Measurements from ENCODE around the gene ELF3. TPM values are rescaled to one million over a fixed set of nuclear protein-coding genes. Genes with fewer than 3 reads are reported as not detected.

Gene ELF3
- total and polyA plus RNA-seq, 2 of the 13 experiments (the other 11 are each of a cell fraction or from before 2014, with no cell fraction given), result 11.5 to 55.1 TPM

DNA sequence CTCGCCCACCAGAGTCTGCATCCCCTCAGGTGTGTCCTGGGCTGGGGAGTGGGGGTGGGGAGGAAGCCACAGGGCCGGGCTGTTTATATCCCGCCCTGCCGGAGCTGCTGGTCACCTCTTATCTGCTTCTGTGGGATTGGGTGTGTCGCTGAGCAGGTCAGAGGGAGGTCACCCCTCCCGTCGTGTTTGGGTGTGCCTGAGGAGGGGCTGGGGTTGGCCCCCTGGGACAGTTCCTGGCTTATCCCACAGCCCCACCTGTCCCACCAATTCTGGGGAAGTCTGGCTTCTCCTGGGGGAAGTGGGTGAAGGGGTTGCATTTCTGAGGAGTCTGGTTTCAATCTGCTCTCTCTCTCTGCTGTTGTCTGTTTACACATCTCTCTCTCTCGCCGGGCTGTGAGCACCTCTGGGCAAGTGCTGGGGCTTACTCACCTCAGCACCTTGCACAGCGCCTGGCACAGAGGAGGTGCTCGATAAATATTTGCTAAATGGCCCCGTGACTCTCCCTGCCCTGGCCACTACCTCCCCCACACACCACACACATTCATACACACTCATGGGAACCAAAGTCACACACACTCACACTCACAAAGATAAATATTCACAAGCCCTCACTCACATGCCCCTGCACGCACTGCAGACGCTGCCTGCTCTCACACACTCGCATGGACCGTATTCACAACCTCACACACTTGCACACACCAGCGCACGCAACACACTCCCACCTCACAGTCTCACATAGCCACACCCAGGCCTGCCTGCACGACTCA lies 8.3 kb downstream of the ELF3 start (continued):
- TF ChIP-seq SMARCE1 (IDR thresholded peaks at IDR 0.05; ENCODE audit: borderline replicate concordance) (no peak), CREM (IDR thresholded peaks at IDR 0.05) (peak; percentile 38), CREM (CRISPR knock-in tag; IDR thresholded peaks at IDR 0.05) (no peak), KAT8 (CRISPR knock-in tag; IDR thresholded peaks at IDR 0.05) (peak; percentile 74), ZNF770 (CRISPR knock-in tag; IDR thresholded peaks at IDR 0.05) (peak; percentile 11; the same call in 1 of the 2 replicates), TEAD3 (CRISPR knock-in tag; optimal IDR thresholded peaks at IDR 0.05; ENCODE audit: borderline replicate concordance) (peak; percentile 28), MEIS2 (CRISPR knock-in tag; IDR thresholded peaks at IDR 0.05) (no peak), ZKSCAN8 (CRISPR knock-in tag; IDR thresholded peaks at IDR 0.05; ENCODE audit: borderline replicate concordance) (0 out of 2 replicates have a peak, but pooled peaks have one; percentile 45), BRCA1 (CRISPR knock-in tag; IDR thresholded peaks at IDR 0.05) (no peak), NPAS2 (CRISPR knock-in tag; IDR thresholded peaks at IDR 0.05; ENCODE audit: borderline replicate concordance) (no peak), PHF5A (CRISPR knock-in tag; IDR thresholded peaks at IDR 0.05; ENCODE audit: low read depth, unreplicated experiment) (no peak), PBX2 (CRISPR knock-in tag; IDR thresholded peaks at IDR 0.05) (no peak), ZKSCAN1 (IDR thresholded peaks at IDR 0.05; ENCODE audit: low read length) (no peak), ZNF24 (IDR thresholded peaks at IDR 0.05) (no peak), EZH2 (conservative IDR thresholded peaks at IDR 0.05; ENCODE audit: low read depth, low read length) (no peak), THAP11 (CRISPR knock-in tag; IDR thresholded peaks at IDR 0.05) (no peak), ZMYM4 (CRISPR knock-in tag; IDR thresholded peaks at IDR 0.05) (peak; percentile 15), KMT2B (CRISPR knock-in tag; IDR thresholded peaks at IDR 0.05) (0 out of 2 replicates have a peak, but pooled peaks have one; percentile 16), ZNF619 (CRISPR knock-in tag; IDR thresholded peaks at IDR 0.05) (no peak)
- TF ChIP-seq, protein P1, sequence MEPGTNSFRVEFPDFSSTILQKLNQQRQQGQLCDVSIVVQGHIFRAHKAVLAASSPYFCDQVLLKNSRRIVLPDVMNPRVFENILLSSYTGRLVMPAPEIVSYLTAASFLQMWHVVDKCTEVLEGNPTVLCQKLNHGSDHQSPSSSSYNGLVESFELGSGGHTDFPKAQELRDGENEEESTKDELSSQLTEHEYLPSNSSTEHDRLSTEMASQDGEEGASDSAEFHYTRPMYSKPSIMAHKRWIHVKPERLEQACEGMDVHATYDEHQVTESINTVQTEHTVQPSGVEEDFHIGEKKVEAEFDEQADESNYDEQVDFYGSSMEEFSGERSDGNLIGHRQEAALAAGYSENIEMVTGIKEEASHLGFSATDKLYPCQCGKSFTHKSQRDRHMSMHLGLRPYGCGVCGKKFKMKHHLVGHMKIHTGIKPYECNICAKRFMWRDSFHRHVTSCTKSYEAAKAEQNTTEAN (CRISPR knock-in tag; conservative IDR thresholded peaks at IDR 0.05), result peak; percentile 98
- TF ChIP-seq, protein P2, sequence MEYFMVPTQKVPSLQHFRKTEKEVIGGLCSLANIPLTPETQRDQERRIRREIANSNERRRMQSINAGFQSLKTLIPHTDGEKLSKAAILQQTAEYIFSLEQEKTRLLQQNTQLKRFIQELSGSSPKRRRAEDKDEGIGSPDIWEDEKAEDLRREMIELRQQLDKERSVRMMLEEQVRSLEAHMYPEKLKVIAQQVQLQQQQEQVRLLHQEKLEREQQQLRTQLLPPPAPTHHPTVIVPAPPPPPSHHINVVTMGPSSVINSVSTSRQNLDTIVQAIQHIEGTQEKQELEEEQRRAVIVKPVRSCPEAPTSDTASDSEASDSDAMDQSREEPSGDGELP (IDR thresholded peaks at IDR 0.05; ENCODE audit: borderline replicate concordance, low read depth), result peak; percentile 58; the same call in 1 of the 2 replicates
- TF ChIP-seq, protein P3, sequence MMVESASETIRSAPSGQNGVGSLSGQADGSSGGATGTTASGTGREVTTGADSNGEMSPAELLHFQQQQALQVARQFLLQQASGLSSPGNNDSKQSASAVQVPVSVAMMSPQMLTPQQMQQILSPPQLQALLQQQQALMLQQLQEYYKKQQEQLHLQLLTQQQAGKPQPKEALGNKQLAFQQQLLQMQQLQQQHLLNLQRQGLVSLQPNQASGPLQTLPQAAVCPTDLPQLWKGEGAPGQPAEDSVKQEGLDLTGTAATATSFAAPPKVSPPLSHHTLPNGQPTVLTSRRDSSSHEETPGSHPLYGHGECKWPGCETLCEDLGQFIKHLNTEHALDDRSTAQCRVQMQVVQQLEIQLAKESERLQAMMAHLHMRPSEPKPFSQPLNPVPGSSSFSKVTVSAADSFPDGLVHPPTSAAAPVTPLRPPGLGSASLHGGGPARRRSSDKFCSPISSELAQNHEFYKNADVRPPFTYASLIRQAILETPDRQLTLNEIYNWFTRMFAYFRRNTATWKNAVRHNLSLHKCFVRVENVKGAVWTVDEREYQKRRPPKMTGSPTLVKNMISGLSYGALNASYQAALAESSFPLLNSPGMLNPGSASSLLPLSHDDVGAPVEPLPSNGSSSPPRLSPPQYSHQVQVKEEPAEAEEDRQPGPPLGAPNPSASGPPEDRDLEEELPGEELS (CRISPR knock-in tag; IDR thresholded peaks at IDR 0.05), result peak; percentile 87
- TF ChIP-seq, protein P4, sequence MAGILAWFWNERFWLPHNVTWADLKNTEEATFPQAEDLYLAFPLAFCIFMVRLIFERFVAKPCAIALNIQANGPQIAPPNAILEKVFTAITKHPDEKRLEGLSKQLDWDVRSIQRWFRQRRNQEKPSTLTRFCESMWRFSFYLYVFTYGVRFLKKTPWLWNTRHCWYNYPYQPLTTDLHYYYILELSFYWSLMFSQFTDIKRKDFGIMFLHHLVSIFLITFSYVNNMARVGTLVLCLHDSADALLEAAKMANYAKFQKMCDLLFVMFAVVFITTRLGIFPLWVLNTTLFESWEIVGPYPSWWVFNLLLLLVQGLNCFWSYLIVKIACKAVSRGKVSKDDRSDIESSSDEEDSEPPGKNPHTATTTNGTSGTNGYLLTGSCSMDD (CRISPR knock-in tag; IDR thresholded peaks at IDR 0.05), result no peak
